Measurements from ENCODE around the gene RACGAP1.

- TF ChIP-seq POLR2A (IDR thresholded peaks at IDR 0.05): no peak
- TF ChIP-seq CTCF (IDR thresholded peaks at IDR 0.05): no peak
Observed at GRCh38 chr12:49941556-49942511, 83.5 kb downstream of the RACGAP1 start.
